GM18507 (cell line): ENCODE measurements around the gene LAMP2.
A peak's percentile ranks its signal among the peaks of the same experiment; 100 is the strongest.

Experiments used
- DNase-seq: peaks from one replicate; pipeline ENCODE4 v3.0.0; 2011; ENCODE audit warnings: low read depth; ENCODE audit not compliant: insufficient read length; ENCODE audit errors: extremely low spot score
- FAIRE-seq: peaks from 2 replicates; lab custom pipeline; 2011; peaks lifted over from hg19 to GRCh38; lab: Jason Lieb, UNC

Gene LAMP2

GRCh38 chrX:120462370-120462769, 6.7 kb downstream of the LAMP2 start:
- FAIRE-seq, result no peak

GRCh38 chrX:120459309-120459708, 9.8 kb downstream of the LAMP2 start:
- no peak for DNase-seq
- no peak for FAIRE-seq

More at GRCh38 chrX:120462370-120462769, 6.7 kb downstream of the LAMP2 start:
- DNase-seq, result no peak

GRCh38 chrX:120457766-120458180, 11.3 kb downstream of the LAMP2 start:
- DNase-seq, result no peak
- FAIRE-seq, result peak; percentile 56

- no peak for DNase-seq
- peak; percentile 49 for FAIRE-seq
Observed at GRCh38 chrX:120456973-120457372, 12.1 kb downstream of the LAMP2 start.

GRCh38 chrX:120453985-120454384, 15.1 kb downstream of the LAMP2 start:
- FAIRE-seq (no peak), DNase-seq (no peak)

- DNase-seq (no peak), FAIRE-seq (peak; percentile 24)
Observed at GRCh38 chrX:120452131-120452530, 17.0 kb downstream of the LAMP2 start.

GRCh38 chrX:120450163-120450562, 18.9 kb downstream of the LAMP2 start:
- no peak for FAIRE-seq
- no peak for DNase-seq

- no peak for FAIRE-seq
- DNase-seq, result no peak
Observed at GRCh38 chrX:120446498-120446897, 22.6 kb downstream of the LAMP2 start.

- no peak for FAIRE-seq
- no peak for DNase-seq
Observed at GRCh38 chrX:120439921-120440320, 29.2 kb downstream of the LAMP2 start.

- no peak for DNase-seq
- peak; percentile 68 for FAIRE-seq
Observed at GRCh38 chrX:120429776-120430540, 39.1 kb downstream of the LAMP2 start.

- no peak for FAIRE-seq
Observed at GRCh38 chrX:120428309-120428708, 40.8 kb downstream of the LAMP2 start.

GRCh38 chrX:120426599-120426998, 42.5 kb downstream of the LAMP2 start:
- FAIRE-seq, result no peak
- no peak for DNase-seq

More at GRCh38 chrX:120428309-120428708, 40.8 kb downstream of the LAMP2 start:
- no peak for DNase-seq

- FAIRE-seq (peak; percentile 75), DNase-seq (no peak)
Observed at GRCh38 chrX:120419463-120419862, 49.6 kb downstream of the LAMP2 start.

- FAIRE-seq (no peak), DNase-seq (no peak)
Observed at GRCh38 chrX:120408168-120408567, 60.9 kb downstream of the LAMP2 start.

GRCh38 chrX:120406638-120407037, 62.5 kb downstream of the LAMP2 start:
- DNase-seq (no peak), FAIRE-seq (no peak)

GRCh38 chrX:120402369-120402768, 66.7 kb downstream of the LAMP2 start:
- no peak for DNase-seq

GRCh38 chrX:120401301-120401700, 67.8 kb downstream of the LAMP2 start:
- FAIRE-seq, result no peak
- no peak for DNase-seq

More at GRCh38 chrX:120402369-120402768, 66.7 kb downstream of the LAMP2 start:
- no peak for FAIRE-seq

GRCh38 chrX:120380699-120381098, 88.4 kb downstream of the LAMP2 start:
- DNase-seq (no peak), FAIRE-seq (peak; percentile 60)

- FAIRE-seq (no peak), DNase-seq (no peak)
Observed at GRCh38 chrX:120379937-120380681, 89.0 kb downstream of the LAMP2 start.

GRCh38 chrX:120378570-120378969, 90.5 kb downstream of the LAMP2 start:
- DNase-seq, result no peak
- FAIRE-seq, result no peak
